SK-N-SH (cell line): ENCODE data around the gene ENOX2. TPM values are rescaled to one million over a fixed set of nuclear protein-coding genes. Genes with fewer than 3 reads are reported as not detected.

Experiments
- CTCF ChIA-PET: fragments of 300-600, 350-600 bp; formaldehyde crosslinking; extraction: SDS; loops from one replicate; lab custom pipeline; 2021; lab: Yijun Ruan, JAX
- POLR2A ChIA-PET: fragments of 350-600 bp; sonication (Branson Sonifier 250); formaldehyde crosslinking; extraction: SDS; loops from one replicate; lab custom pipeline; 2020; ENCODE audit warnings: antibody characterized with exemption, inconsistent platforms; lab: Yijun Ruan, JAX
- DNase-seq: peaks from one replicate; pipeline ENCODE4 v3.0.0; 2012
- H2AFZ ChIP-seq: fragments of 200-600 bp; sonication (generic); 2 replicates; pipeline ENCODE4 v1.8.1; 2016; ENCODE audit warnings: antibody characterized with exemption, mild to moderate bottlenecking, low read depth
- H3F3A ChIP-seq: fragments of 200-600 bp; sonication (generic); replicated peaks from 2 replicates; pipeline ENCODE3; 2016; ENCODE audit warnings: antibody characterized with exemption, mild to moderate bottlenecking; ENCODE audit not compliant: insufficient read depth
- H3K27ac ChIP-seq, 2 experiments: fragments of 200-500 bp in 1 of 2; fragments of 200-600 bp in 1 of 2; sonication (Bioruptor generic) in 1 of 2; sonication (generic), shearing (Covaris generic) in 1 of 2; 2 replicates each; pipeline versions ENCODE4 v1.5.1 to v1.6.1; 2014 to 2016; ENCODE audit warnings: low read depth in 2 of 2, inconsistent platforms in 1 of 2, low read length in 1 of 2, mild to moderate bottlenecking in 1 of 2, mixed read lengths in 1 of 2
- H3K27me3 ChIP-seq: fragments of 200-600 bp; sonication (generic), shearing (Covaris generic); 2 replicates; pipeline ENCODE4 v1.6.1; 2016; ENCODE audit warnings: mixed run types; ENCODE audit not compliant: insufficient read depth
- H3K36me3 ChIP-seq, 2 experiments: fragments of 200-500 bp in 1 of 2; fragments of 200-600 bp in 1 of 2; sonication (Bioruptor generic) in 1 of 2; sonication (generic) in 1 of 2; replicated peaks in 1 of 2; 2 replicates each; pipeline versions ENCODE3 to v1.5.1; 2014 to 2016; ENCODE audit warnings: low read length in 1 of 2, mild to moderate bottlenecking in 1 of 2; ENCODE audit not compliant: insufficient read depth in 2 of 2, control insufficient read depth in 1 of 2
- H3K4me1 ChIP-seq, 2 experiments: fragments of 200-500 bp in 1 of 2; fragments of 200-600 bp in 1 of 2; sonication (Bioruptor generic) in 1 of 2; sonication (generic), shearing (Covaris generic) in 1 of 2; 2 replicates each; pipeline versions ENCODE4 v1.5.1 to v1.6.1; 2014 to 2016; ENCODE audit warnings: low read depth in 1 of 2, low read length in 1 of 2, mixed run types in 1 of 2; ENCODE audit not compliant: insufficient read depth in 2 of 2, control insufficient read depth in 1 of 2
- H3K4me2 ChIP-seq: fragments of 200-600 bp; sonication (generic), shearing (Covaris generic); 2 replicates; pipeline ENCODE4 v1.6.1; 2017; ENCODE audit warnings: mixed run types
- H3K4me3 ChIP-seq, 2 experiments: fragments of 200-500 bp in 1 of 2; fragments of 200-600 bp in 1 of 2; sonication (Bioruptor generic) in 1 of 2; sonication (generic), shearing (Covaris generic) in 1 of 2; 2 replicates each; pipeline versions ENCODE4 v1.5.1 to v1.8.1; 2014 to 2016; ENCODE audit warnings: low read depth in 2 of 2, inconsistent platforms in 1 of 2, low read length in 1 of 2, mild to moderate bottlenecking in 1 of 2, mixed read lengths in 1 of 2, moderate library complexity in 1 of 2
- H3K79me2 ChIP-seq: fragments of 200-600 bp; sonication (generic); 2 replicates; pipeline ENCODE4 v1.8.1; 2017; ENCODE audit warnings: mild to moderate bottlenecking; ENCODE audit not compliant: insufficient read depth
- H3K9ac ChIP-seq: fragments of 200-600 bp; sonication (generic); 2 replicates; pipeline ENCODE4 v1.6.1; 2017; ENCODE audit warnings: mixed run types
- H3K9me2 ChIP-seq: fragments of 200-600 bp; sonication (generic); 2 replicates; pipeline ENCODE4 v1.6.1; 2017; ENCODE audit warnings: mixed run types
- H3K9me3 ChIP-seq: fragments of 200-600 bp; sonication (generic); 2 replicates; pipeline ENCODE4 v1.6.1; 2017; ENCODE audit warnings: mixed run types, mild to moderate bottlenecking, moderate library complexity
- H4K20me1 ChIP-seq: fragments of 200-600 bp; sonication (generic); 2 replicates; pipeline ENCODE4 v1.6.1; 2017; ENCODE audit warnings: mild to moderate bottlenecking, mixed run types; ENCODE audit not compliant: insufficient read depth
- EP300 ChIP-seq, 2 experiments: IDR thresholded peaks; 2 replicates each; pipeline versions ENCODE4 v1.4.0 to v1.6.1; 2012; ENCODE audit warnings: borderline replicate concordance in 1 of 2, low read depth in 1 of 2, low read length in 1 of 2
- FOXJ3 ChIP-seq: sonication (generic); formaldehyde crosslinking; IDR thresholded peaks from 2 replicates; pipeline ENCODE4 v1.5.1; 2020; ENCODE audit warnings: mild to moderate bottlenecking, missing genetic modification reagents
- FOXM1 ChIP-seq: IDR thresholded peaks from 2 replicates; pipeline ENCODE4 v1.4.0; 2012; ENCODE audit warnings: low read depth, mild to moderate bottlenecking
- JUND ChIP-seq: IDR thresholded peaks from 2 replicates; pipeline ENCODE4 v1.4.0; 2012
- MEF2A ChIP-seq: IDR thresholded peaks from 2 replicates; pipeline ENCODE4 v1.4.0; 2012; ENCODE audit warnings: low read depth, borderline replicate concordance
- MXI1 ChIP-seq: IDR thresholded peaks from 2 replicates; pipeline ENCODE4 v1.6.1; 2012; ENCODE audit warnings: mild to moderate bottlenecking, low read depth, low read length, improper control_type of control experiment
- NFIC ChIP-seq: IDR thresholded peaks from 2 replicates; pipeline ENCODE4 v1.4.0; 2012; ENCODE audit warnings: borderline replicate concordance
- RAD21 ChIP-seq: IDR thresholded peaks from 2 replicates; pipeline ENCODE4 v1.6.1; 2012; ENCODE audit warnings: mild to moderate bottlenecking, low read length
- SIN3A ChIP-seq: IDR thresholded peaks from 2 replicates; pipeline ENCODE4 v1.6.1; 2012; ENCODE audit warnings: low read depth, mild to moderate bottlenecking, low read length, moderate library complexity, borderline replicate concordance
- TAF1 ChIP-seq: IDR thresholded peaks from 2 replicates; pipeline ENCODE4 v1.6.1; 2012; ENCODE audit warnings: low read depth, mild to moderate bottlenecking, low read length, moderate library complexity, borderline replicate concordance
- TCF12 ChIP-seq: IDR thresholded peaks from 2 replicates; pipeline ENCODE4 v1.4.0; 2012
- TEAD4 ChIP-seq: IDR thresholded peaks from 2 replicates; pipeline ENCODE4 v1.4.0; 2012; ENCODE audit warnings: mild to moderate bottlenecking, borderline replicate concordance; ENCODE audit not compliant: insufficient read depth
- YY1 ChIP-seq: IDR thresholded peaks from 2 replicates; pipeline ENCODE4 v1.4.0; 2012; ENCODE audit warnings: low read depth, mild to moderate bottlenecking
- WGBS: methylation state at CpG from one replicate; pipeline ENCODE4 v1.1.6; 2017; ENCODE audit warnings: low lambda C conversion rate; 5-methylcytosine and 5-hydroxymethylcytosine counted together
- polyA plus RNA-seq, 3 experiments: library from polyadenylated mRNA; depleted of rRNA; stranded (reverse); fragments of >200 nt; gene quantifications; 2 replicates each; pipeline ENCODE4 v1.2.3, GENCODE V29; 2012
- TF ChIP-seq, protein P1 (sequence below): IDR thresholded peaks from 2 replicates; pipeline ENCODE4 v1.4.0; 2012; ENCODE audit warnings: low read depth, borderline replicate concordance
- TF ChIP-seq, protein P2 (sequence below): fragments of 150-350 bp; IDR thresholded peaks from 2 replicates; pipeline ENCODE4 v1.6.1; 2016; ENCODE audit warnings: mild to moderate bottlenecking, low read depth, low read length
- TF ChIP-seq, protein P3 (sequence below): fragments of 200-600 bp; sonication (generic); IDR thresholded peaks from 2 replicates; pipeline ENCODE4 v1.6.1; 2017; ENCODE audit warnings: antibody characterized with exemption, mild to moderate bottlenecking, moderate library complexity

Gene ENOX2
- polyA plus RNA-seq, 1 of the 3 experiments (the other 2 are of a cell fraction) = 8.8 TPM

DNA sequence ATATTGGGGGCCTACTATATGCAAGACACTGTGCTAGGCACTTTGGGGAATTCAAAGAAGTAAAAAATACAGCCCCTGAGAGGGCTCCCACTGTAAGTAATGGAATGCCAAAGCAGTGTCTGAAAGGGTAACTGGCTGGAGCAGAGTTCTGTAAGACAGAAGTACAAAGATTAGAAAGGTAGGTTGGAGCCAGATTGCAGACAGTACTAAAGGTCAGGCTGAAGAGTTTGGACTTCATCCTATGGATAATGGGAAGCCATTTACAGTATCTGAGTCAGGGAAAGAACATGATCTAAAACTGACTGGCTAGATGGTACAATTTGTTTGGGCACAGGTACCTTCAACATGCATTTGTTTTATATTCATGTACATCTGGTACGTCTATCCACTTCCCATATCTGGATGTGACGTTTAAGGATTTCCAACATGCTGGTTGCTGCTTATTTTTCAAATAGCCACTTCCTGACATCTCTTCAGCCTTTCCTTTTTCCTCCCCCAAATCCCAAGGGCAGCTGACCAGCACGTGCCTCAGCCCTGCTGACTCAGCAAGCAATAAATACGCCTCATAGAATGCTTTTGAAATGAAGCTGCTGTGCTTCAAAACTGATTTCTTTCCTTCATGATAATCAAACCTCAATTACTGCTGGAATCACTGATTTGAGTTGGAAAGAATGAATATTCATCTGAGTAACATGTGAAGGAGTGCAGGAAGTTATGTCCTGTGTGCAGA lies 9.5 kb downstream of the ENOX2 start:
- Histone ChIP-seq H3K27me3 (no peaks in the 10 kb centered on the region), H3K79me2 (no peaks in the 10 kb centered on the region), H3K9me3 (no peaks in the 10 kb centered on the region), H2AFZ (no peak overlapping the region), H3K27ac (no peak overlapping the region), H3K36me3 (no peaks in the 10 kb centered on the region), H3F3A (no peaks in the 10 kb centered on the region), H3K9me2 (no peaks in the 10 kb centered on the region), H4K20me1 (no peaks in the 10 kb centered on the region; the same call in 1 of the 2 replicates), H3K4me1 (no peaks in the 10 kb centered on the region; a peak in 2 of 4 replicates), H3K9ac (no peak overlapping the region), H3K4me3 (no peak overlapping the region), H3K4me2 (no peak overlapping the region)
- POLR2A ChIA-PET = no interaction called here
- WGBS = 61% methylated on average over 4 of the region's 4 CpGs
- TF ChIP-seq EP300 (IDR thresholded peaks at IDR 0.05; ENCODE audit: borderline replicate concordance in 1 of 2, low read depth in 1 of 2, low read length in 1 of 2) (no peak), RAD21 (no peak), TEAD4 (no peak), FOXJ3 (CRISPR knock-in tag) (no peak), TAF1 (no peak), FOXM1 (no peak)
- TF ChIP-seq, protein P1, sequence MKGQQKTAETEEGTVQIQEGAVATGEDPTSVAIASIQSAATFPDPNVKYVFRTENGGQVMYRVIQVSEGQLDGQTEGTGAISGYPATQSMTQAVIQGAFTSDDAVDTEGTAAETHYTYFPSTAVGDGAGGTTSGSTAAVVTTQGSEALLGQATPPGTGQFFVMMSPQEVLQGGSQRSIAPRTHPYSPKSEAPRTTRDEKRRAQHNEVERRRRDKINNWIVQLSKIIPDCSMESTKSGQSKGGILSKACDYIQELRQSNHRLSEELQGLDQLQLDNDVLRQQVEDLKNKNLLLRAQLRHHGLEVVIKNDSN = no peak
- TF ChIP-seq, protein P2, sequence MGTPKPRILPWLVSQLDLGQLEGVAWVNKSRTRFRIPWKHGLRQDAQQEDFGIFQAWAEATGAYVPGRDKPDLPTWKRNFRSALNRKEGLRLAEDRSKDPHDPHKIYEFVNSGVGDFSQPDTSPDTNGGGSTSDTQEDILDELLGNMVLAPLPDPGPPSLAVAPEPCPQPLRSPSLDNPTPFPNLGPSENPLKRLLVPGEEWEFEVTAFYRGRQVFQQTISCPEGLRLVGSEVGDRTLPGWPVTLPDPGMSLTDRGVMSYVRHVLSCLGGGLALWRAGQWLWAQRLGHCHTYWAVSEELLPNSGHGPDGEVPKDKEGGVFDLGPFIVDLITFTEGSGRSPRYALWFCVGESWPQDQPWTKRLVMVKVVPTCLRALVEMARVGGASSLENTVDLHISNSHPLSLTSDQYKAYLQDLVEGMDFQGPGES = no peak
- CTCF ChIA-PET = no interaction called here
- no peak for DNase-seq

DNA sequence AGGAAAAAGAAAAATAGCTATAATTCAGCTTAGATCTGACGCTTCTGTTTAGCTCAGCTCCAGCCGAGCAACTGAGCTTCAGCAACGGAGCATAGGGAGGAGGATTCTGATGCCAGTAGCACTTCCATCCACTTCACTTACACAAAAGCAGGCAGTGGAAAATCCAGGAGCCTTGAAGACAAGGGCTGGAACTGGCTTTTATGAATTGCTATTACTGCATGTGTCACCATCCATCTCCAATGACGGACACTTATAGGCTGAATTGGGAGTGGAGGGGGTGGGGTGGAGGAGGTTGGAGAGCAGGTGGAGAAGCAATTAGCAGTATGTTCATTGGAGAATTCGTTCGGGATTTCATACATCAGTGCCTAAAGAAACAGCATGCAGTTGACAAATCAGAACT lies 15.6 kb downstream of the ENOX2 start:
- WGBS = 67% methylated on average over 6 of the region's 6 CpGs
- H4K20me1 ChIP-seq = peaks cover 3% of the 10 kb centered on the region; the same call in 1 of the 2 replicates
- no peak overlapping the region for H3K4me2 ChIP-seq
- CTCF ChIA-PET = interaction anchor here (1.0 kb wide), 2 partner anchors 29 to 312 kb away, joined by 3 read pairs; no protein-coding TSS in a partner anchor
- no peaks in the 10 kb centered on the region for H3K9me2 ChIP-seq
- no peak overlapping the region for H3K27ac ChIP-seq
- H3K4me1 ChIP-seq = no peaks in the 10 kb centered on the region
- H3K9me3 ChIP-seq = no peaks in the 10 kb centered on the region
- DNase-seq = no peak
- H3K36me3 ChIP-seq = no peaks in the 10 kb centered on the region
- no peak overlapping the region for H2AFZ ChIP-seq
- H3K9ac ChIP-seq = no peak overlapping the region
- no peaks in the 10 kb centered on the region for H3F3A ChIP-seq
- POLR2A ChIA-PET = no interaction called here
- H3K27me3 ChIP-seq = no peaks in the 10 kb centered on the region
- H3K79me2 ChIP-seq = no peaks in the 10 kb centered on the region
- H3K4me3 ChIP-seq = no peak overlapping the region
- TF ChIP-seq JUND = no peak
- no peak for TF ChIP-seq MEF2A
- TF ChIP-seq, protein P3, sequence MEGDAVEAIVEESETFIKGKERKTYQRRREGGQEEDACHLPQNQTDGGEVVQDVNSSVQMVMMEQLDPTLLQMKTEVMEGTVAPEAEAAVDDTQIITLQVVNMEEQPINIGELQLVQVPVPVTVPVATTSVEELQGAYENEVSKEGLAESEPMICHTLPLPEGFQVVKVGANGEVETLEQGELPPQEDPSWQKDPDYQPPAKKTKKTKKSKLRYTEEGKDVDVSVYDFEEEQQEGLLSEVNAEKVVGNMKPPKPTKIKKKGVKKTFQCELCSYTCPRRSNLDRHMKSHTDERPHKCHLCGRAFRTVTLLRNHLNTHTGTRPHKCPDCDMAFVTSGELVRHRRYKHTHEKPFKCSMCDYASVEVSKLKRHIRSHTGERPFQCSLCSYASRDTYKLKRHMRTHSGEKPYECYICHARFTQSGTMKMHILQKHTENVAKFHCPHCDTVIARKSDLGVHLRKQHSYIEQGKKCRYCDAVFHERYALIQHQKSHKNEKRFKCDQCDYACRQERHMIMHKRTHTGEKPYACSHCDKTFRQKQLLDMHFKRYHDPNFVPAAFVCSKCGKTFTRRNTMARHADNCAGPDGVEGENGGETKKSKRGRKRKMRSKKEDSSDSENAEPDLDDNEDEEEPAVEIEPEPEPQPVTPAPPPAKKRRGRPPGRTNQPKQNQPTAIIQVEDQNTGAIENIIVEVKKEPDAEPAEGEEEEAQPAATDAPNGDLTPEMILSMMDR = no peak
- TF ChIP-seq TCF12 = no peak
- no peak for TF ChIP-seq SIN3A
- no peak for TF ChIP-seq TAF1
- TF ChIP-seq, protein P1 = no peak
- TF ChIP-seq YY1 = no peak
- no peak for TF ChIP-seq MXI1
- TF ChIP-seq FOXJ3 (CRISPR knock-in tag) = no peak
- TF ChIP-seq NFIC = no peak
- TF ChIP-seq, all 33 proteins: peak for 0
